GM12878 (cell line): ENCODE results near the gene EBP. TPM values are rescaled to one million over a fixed set of nuclear protein-coding genes. Genes with fewer than 3 reads are reported as not detected.

ENCODE experiments used
- ATAC-seq: fragments of 200-7000 bp; cut with Tn5 transposase; 3 replicates; pipeline ENCODE4 v1.9.1; 2020; ENCODE audit warnings: mild to moderate bottlenecking, moderate library complexity
- BruUV-seq: library from RNA; stranded (reverse); fragments of 400-500 nt; replicated peaks from 2 replicates; lab custom pipeline; 2021; lab: Mats Ljungman, UMichigan
- CTCF ChIA-PET: fragments of 300-600 bp; sonication (Branson Sonifier 250); formaldehyde crosslinking; extraction: SDS; loops from one replicate; lab custom pipeline; 2021; ENCODE audit warnings: inconsistent platforms; lab: Yijun Ruan, JAX
- POLR2A ChIA-PET: fragments of 350-600 bp; formaldehyde crosslinking; extraction: SDS; loops from one replicate; lab custom pipeline; 2021; ENCODE audit warnings: inconsistent platforms; lab: Charles Lee
- RAD21 ChIA-PET: fragments of 300-600 bp; sonication (Branson Sonifier 250); formaldehyde crosslinking; loops from one replicate; lab custom pipeline; 2023; ENCODE audit warnings: antibody characterized with exemption; ENCODE audit not compliant: unreplicated experiment; lab: Charles Lee
- SMC1A ChIA-PET: fragments of 300-600 bp; sonication (Branson Sonifier 250); formaldehyde crosslinking; loops from one replicate; lab custom pipeline; 2023; ENCODE audit not compliant: unreplicated experiment, uncharacterized antibody; lab: Charles Lee
- DNase-seq: peaks from one replicate; pipeline ENCODE4 v3.0.0-alpha.2; 2011; ENCODE audit warnings: low read depth, low spot score
- FAIRE-seq: peaks from 3 replicates; lab custom pipeline; 2011; peaks lifted over from hg19 to GRCh38; lab: Jason Lieb, UNC
- H2AFZ ChIP-seq: 2 replicates; pipeline ENCODE4 v1.6.0; 2011; ENCODE audit warnings: low read depth, low read length, control low read depth; ENCODE audit not compliant: control insufficient read depth
- H3K27ac ChIP-seq: 2 replicates; pipeline ENCODE4 v1.5.1; 2011; ENCODE audit warnings: control low read depth; ENCODE audit not compliant: control insufficient read depth, insufficient read depth
- H3K27me3 ChIP-seq, 2 experiments: replicated peaks in 1 of 2; 2 replicates each; pipeline versions ENCODE4 v1.6.0 to v1.6.1; 2011; ENCODE audit warnings: low read length in 1 of 2; ENCODE audit not compliant: control insufficient read depth in 2 of 2, insufficient read depth in 2 of 2
- H3K36me3 ChIP-seq, 2 experiments: 2 replicates each; pipeline ENCODE4 v1.5.1; 2011; ENCODE audit warnings: low read length in 1 of 2; ENCODE audit not compliant: control insufficient read depth in 2 of 2, insufficient read depth in 2 of 2
- H3K4me1 ChIP-seq: 2 replicates; pipeline ENCODE4 v1.6.1; 2011; ENCODE audit warnings: mild to moderate bottlenecking, low read length, moderate library complexity, mixed read lengths; ENCODE audit not compliant: control insufficient read depth, insufficient read depth
- H3K4me2 ChIP-seq: 2 replicates; pipeline ENCODE4 v1.6.0; 2011; ENCODE audit warnings: control low read depth; ENCODE audit not compliant: control insufficient read depth, insufficient read depth
- H3K4me3 ChIP-seq: fragments of 200-600 bp; sonication (generic); 2 replicates; pipeline ENCODE4 v1.5.1; 2016
- H3K79me2 ChIP-seq: 2 replicates; pipeline ENCODE4 v1.6.0; 2011; ENCODE audit warnings: low read length; ENCODE audit not compliant: control insufficient read depth, insufficient read depth
- H3K9ac ChIP-seq: 2 replicates; pipeline ENCODE4 v1.8.0; 2011; ENCODE audit warnings: low read length, control low read depth, mixed read lengths; ENCODE audit not compliant: control insufficient read depth, insufficient read depth
- H3K9me3 ChIP-seq: replicated peaks from 3 replicates; pipeline ENCODE4 v1.5.1; 2011; ENCODE audit warnings: mild to moderate bottlenecking, low read length; ENCODE audit not compliant: control insufficient read depth, insufficient read depth
- H4K20me1 ChIP-seq: 2 replicates; pipeline ENCODE4 v1.6.0; 2011; ENCODE audit not compliant: control insufficient read depth, insufficient read depth
- FOXK2 ChIP-seq: fragments of 450-650 bp; IDR thresholded peaks from 2 replicates; pipeline ENCODE4 v1.6.1; 2017; ENCODE audit warnings: mild to moderate bottlenecking, moderate library complexity
- MEF2A ChIP-seq: IDR thresholded peaks from 2 replicates; pipeline ENCODE4 v1.6.1; 2011; ENCODE audit warnings: low read depth, mild to moderate bottlenecking, low read length, moderate library complexity; ENCODE audit not compliant: insufficient read depth
- MTA3 ChIP-seq: IDR thresholded peaks from 2 replicates; pipeline ENCODE4 v1.6.1; 2012; ENCODE audit warnings: low read length, inconsistent platforms, borderline replicate concordance
- RUNX3 ChIP-seq: IDR thresholded peaks from 2 replicates; pipeline ENCODE4 v1.6.1; 2012; ENCODE audit warnings: low read length, inconsistent platforms
- SMC3 ChIP-seq: IDR thresholded peaks from 2 replicates; pipeline ENCODE4 v1.6.1; 2011; ENCODE audit warnings: low read length, improper control_type of control experiment, borderline replicate concordance
- USF1 ChIP-seq: IDR thresholded peaks from 2 replicates; pipeline ENCODE4 v1.6.1; 2011; ENCODE audit warnings: borderline replicate concordance, low read depth, mild to moderate bottlenecking, moderate library complexity, mixed read lengths, low read length; ENCODE audit not compliant: insufficient read depth; ENCODE audit errors: extremely low read length
- ZBTB11 ChIP-seq: fragments of 450-650 bp; formaldehyde crosslinking; IDR thresholded peaks from 2 replicates; pipeline ENCODE4 v1.5.0; 2022; ENCODE audit warnings: mild to moderate bottlenecking, missing genetic modification characterization
- WGBS: methylation state at CpG from one replicate; pipeline ENCODE4 v1.1.6; 2016; ENCODE audit warnings: low lambda C conversion rate; ENCODE audit not compliant: insufficient replicate concordance, insufficient coverage; ENCODE audit errors: missing lambda C conversion rate; 5-methylcytosine and 5-hydroxymethylcytosine counted together
- in situ Hi-C: fragments of 300-500 bp; cut with MboI; formaldehyde crosslinking; loops from 9 replicates; pipeline ENCODE4 v1.14.3; 2018; ENCODE audit warnings: mixed read lengths
- intact Hi-C: fragments of 100-400 bp; cut with micrococcal nuclease; formaldehyde crosslinking; loops from one replicate; pipeline ENCODE4 v1.14.2; 2022; ENCODE audit not compliant: unreplicated experiment
- polyA plus RNA-seq, 11 experiments: library from polyadenylated mRNA; depleted of rRNA in 4 of 11; unstranded in 6 of 11; stranded (reverse) in 5 of 11; fragments of >200 nt; fragmentation: Nextera tagmentation in 4 of 11; fragmentation: Illumina TruSeq in 1 of 11; extraction: Ambion mirVana in 4 of 11; extraction: Trizol in 1 of 11; gene quantifications; 1 replicate in 1 of 11; 2 replicates in 10 of 11; pipeline versions ENCODE4 v1.2.1 to v1.2.3, GENCODE V29; 2011 to 2016; ENCODE audit warnings: inconsistent platforms in 2 of 11, missing spikeins in 2 of 11, low read depth in 1 of 11
- total RNA-seq, 4 experiments: library from RNA; depleted of rRNA in 3 of 4; stranded (reverse); fragments of >200 nt in 3 of 4; fragmentation: Illumina TruSeq in 1 of 4; extraction: Trizol in 1 of 4; gene quantifications; 2 replicates each; pipeline versions ENCODE4 v1.2.1 to v1.2.3, GENCODE V29; 2013 to 2021
- TF ChIP-seq, protein P1 (sequence below): fragments of 450-650 bp; conservative IDR thresholded peaks from 2 replicates; pipeline ENCODE4 v1.6.1; 2017; ENCODE audit warnings: mild to moderate bottlenecking, moderate library complexity

Gene EBP
- total and polyA plus RNA-seq, 10 of the 15 experiments (the other 5 are each of a cell fraction or from before 2014, with no cell fraction given) = 125 to 628 (median 180) TPM

DNA sequence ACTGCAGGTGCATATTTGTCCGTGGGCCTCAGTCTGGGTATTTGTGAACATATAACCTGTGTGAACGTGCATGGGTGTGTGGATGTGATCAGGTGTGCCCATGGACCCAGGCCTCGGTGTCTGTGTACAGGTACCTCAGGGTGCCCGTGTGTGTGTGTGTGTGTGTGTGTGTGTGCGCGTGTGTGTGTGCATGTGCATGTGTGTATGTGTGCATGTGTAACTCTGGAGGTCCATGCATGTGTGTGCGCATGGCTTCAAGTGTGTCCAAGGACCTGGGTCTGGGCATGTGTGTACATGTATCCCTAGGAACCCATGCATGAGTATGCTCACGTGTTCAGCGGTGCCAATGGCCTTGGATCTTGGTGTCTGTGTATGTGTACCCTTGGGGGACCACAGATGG, 29.8 kb upstream of the EBP start:
- no peaks in the 10 kb centered on the region for H3K79me2 ChIP-seq
- ATAC-seq (no peak), DNase-seq (no peak), FAIRE-seq (no peak)
- ChIA-PET POLR2A (no interaction called here), CTCF (no interaction called here), RAD21 (no interaction called here), SMC1A (no interaction called here)
- H3K9me3 ChIP-seq = no peaks in the 10 kb centered on the region; the same call in 2 of the 3 replicates
- H3K4me3 ChIP-seq = no peak overlapping the region
- no peaks in the 10 kb centered on the region for H3K4me1 ChIP-seq
- no peaks in the 10 kb centered on the region for H3K27me3 ChIP-seq
- 46% methylated on average over 9 of the region's 9 CpGs for WGBS
- peaks cover 0 to 5% of the 10 kb centered on the region in 2 experiments; a peak in 1 of 4 replicates for H3K36me3 ChIP-seq
- intact Hi-C loops (no loop called here), in situ Hi-C loops (loop anchor here (10.0 kb wide), 1 partner anchor 407 kb away; no protein-coding TSS in a partner anchor)
- no peak overlapping the region for H2AFZ ChIP-seq
- no peak overlapping the region for H3K4me2 ChIP-seq
- no TSS peak for BruUV-seq
- H4K20me1 ChIP-seq = no peaks in the 10 kb centered on the region
- TF ChIP-seq MTA3 (no peak), ZBTB11 (CRISPR knock-in tag) (no peak), USF1 (no peak), RUNX3 (no peak), MEF2A (no peak), SMC3 (no peak), FOXK2 (no peak)
- TF ChIP-seq, protein P1, sequence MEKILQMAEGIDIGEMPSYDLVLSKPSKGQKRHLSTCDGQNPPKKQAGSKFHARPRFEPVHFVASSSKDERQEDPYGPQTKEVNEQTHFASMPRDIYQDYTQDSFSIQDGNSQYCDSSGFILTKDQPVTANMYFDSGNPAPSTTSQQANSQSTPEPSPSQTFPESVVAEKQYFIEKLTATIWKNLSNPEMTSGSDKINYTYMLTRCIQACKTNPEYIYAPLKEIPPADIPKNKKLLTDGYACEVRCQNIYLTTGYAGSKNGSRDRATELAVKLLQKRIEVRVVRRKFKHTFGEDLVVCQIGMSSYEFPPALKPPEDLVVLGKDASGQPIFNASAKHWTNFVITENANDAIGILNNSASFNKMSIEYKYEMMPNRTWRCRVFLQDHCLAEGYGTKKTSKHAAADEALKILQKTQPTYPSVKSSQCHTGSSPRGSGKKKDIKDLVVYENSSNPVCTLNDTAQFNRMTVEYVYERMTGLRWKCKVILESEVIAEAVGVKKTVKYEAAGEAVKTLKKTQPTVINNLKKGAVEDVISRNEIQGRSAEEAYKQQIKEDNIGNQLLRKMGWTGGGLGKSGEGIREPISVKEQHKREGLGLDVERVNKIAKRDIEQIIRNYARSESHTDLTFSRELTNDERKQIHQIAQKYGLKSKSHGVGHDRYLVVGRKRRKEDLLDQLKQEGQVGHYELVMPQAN = no peak
- H3K27ac ChIP-seq = no peak overlapping the region
- no peak overlapping the region for H3K9ac ChIP-seq
